T-helper 1 cell treated with Interleukin-12 subunit alpha and Interleukin-12 subunit beta and Interleukin-4 antibody, amounts not matched to agents 30 μg/mL and 1 μg/mL, for 36 hours (primary cell): ENCODE measurements around the gene CMYA5.
A peak's percentile ranks its signal among the peaks of the same experiment; 100 is the strongest.

Experiments used
- H3K27ac Mint-ChIP-seq: one replicate; pipeline ENCODE4 v1.8.0; 2021; ENCODE audit warnings: mild to moderate bottlenecking, mixed read lengths
- H3K27me3 Mint-ChIP-seq: one replicate; pipeline ENCODE4 v1.8.0; 2021; ENCODE audit warnings: low read depth, mixed read lengths
- H3K36me3 Mint-ChIP-seq: one replicate; pipeline ENCODE4 v1.8.0; 2021; ENCODE audit warnings: low read depth, mixed read lengths
- H3K4me1 Mint-ChIP-seq: one replicate; pipeline ENCODE4 v1.8.0; 2021; ENCODE audit warnings: low read depth, mixed read lengths
- H3K4me3 Mint-ChIP-seq: one replicate; pipeline ENCODE4 v1.8.0; 2021; ENCODE audit warnings: mild to moderate bottlenecking, moderate library complexity, mixed read lengths
- H3K9me3 Mint-ChIP-seq: one replicate; pipeline ENCODE4 v1.8.0; 2021; ENCODE audit warnings: mixed read lengths

The CMYA5 gene

GRCh38 chr5:79837761-79838551, 148.3 kb downstream of the CMYA5 start:
- no peak overlapping the region for H3K27ac Mint-ChIP-seq
- H3K4me3 Mint-ChIP-seq: no peak overlapping the region
- H3K36me3 Mint-ChIP-seq: no peaks in the 10 kb centered on the region
- H3K4me1 Mint-ChIP-seq: no peaks in the 10 kb centered on the region
- peaks cover 10% of the 10 kb centered on the region for H3K27me3 Mint-ChIP-seq
- no peaks in the 10 kb centered on the region for H3K9me3 Mint-ChIP-seq

- Mint-ChIP-seq H3K27me3 (peaks cover 10% of the 10 kb centered on the region), H3K4me3 (no peak overlapping the region), H3K27ac (no peak overlapping the region), H3K9me3 (no peaks in the 10 kb centered on the region), H3K4me1 (peaks cover 8% of the 10 kb centered on the region), H3K36me3 (no peaks in the 10 kb centered on the region)
Measured at GRCh38 chr5:79840084-79840990, 150.7 kb downstream of the CMYA5 start.

DNA sequence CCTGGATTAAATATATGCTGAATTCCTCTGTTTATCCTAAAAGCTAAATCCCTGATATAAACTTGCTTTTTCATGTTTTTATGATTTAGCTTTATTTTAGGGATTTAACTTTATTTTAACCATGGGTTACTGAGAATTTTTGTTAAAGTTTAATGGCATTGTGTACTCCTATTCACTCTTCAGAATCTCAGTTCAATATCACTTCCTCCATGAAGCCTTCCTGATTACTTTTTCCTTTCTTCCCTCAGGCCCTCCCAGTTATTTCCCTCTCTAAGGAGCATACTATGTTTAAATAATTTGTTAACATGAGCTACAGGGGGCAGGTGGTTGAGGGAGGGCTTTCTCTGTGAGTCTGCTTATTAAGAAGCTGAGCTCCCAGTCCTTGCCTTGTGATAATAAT, 151.5 kb downstream of the CMYA5 start:
- Mint-ChIP-seq H3K27me3 (peaks cover 10% of the 10 kb centered on the region), H3K9me3 (no peaks in the 10 kb centered on the region), H3K4me3 (no peak overlapping the region), H3K36me3 (no peaks in the 10 kb centered on the region), H3K4me1 (peaks cover 16% of the 10 kb centered on the region), H3K27ac (no peak overlapping the region)

DNA sequence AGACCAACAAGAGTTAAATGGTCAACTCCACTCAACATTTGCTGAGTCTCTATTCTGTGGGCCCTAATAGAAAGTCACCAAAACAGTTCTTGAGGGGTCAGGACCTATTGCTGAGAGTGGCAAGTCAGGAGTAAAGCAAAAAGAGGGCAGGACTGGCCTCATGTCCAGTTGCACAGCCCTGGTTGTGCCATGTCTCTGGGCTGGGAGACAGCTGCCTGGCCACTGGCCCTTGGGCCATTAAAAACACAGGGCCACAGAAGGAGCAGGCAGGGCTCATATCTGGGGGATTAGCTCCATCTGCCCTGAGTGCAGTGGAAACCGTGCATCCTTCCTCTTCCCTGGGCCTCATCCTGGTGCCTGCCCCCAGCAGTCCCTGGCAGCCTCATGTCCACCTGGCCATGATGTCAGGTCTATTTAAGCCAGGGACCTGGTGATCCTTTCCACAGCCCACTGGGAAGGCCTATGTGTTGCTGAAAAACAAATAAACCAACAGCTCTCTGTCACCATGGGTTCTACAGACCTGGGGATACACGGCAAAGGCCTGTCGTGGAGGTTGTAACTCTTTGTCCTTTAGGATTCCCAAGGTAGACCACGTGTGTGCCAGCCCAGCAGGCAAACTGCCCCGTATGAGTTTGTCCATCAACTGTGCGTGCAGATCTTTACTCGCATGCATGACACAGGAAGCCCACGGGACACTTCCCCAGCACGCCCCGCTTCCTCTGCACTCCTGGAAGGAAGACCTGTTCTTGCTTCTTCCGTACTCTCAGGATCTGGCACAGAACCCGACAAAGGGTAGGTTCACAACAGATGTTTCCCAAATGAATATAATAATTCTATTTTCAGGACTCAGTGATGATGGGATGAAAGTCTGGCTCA, 152.6 kb downstream of the CMYA5 start:
- peaks cover 21% of the 10 kb centered on the region for H3K4me1 Mint-ChIP-seq
- no peak overlapping the region for H3K4me3 Mint-ChIP-seq
- H3K27ac Mint-ChIP-seq: no peak overlapping the region
- H3K36me3 Mint-ChIP-seq: no peaks in the 10 kb centered on the region
- H3K9me3 Mint-ChIP-seq: no peaks in the 10 kb centered on the region
- H3K27me3 Mint-ChIP-seq: peaks cover 12% of the 10 kb centered on the region

GRCh38 chr5:79842991-79843390, 153.4 kb downstream of the CMYA5 start:
- peaks cover 17% of the 10 kb centered on the region for H3K27me3 Mint-ChIP-seq
- peaks cover 24% of the 10 kb centered on the region for H3K4me1 Mint-ChIP-seq
- H3K4me3 Mint-ChIP-seq: no peak overlapping the region
- H3K27ac Mint-ChIP-seq: no peak overlapping the region
- H3K9me3 Mint-ChIP-seq: no peaks in the 10 kb centered on the region
- no peaks in the 10 kb centered on the region for H3K36me3 Mint-ChIP-seq

GRCh38 chr5:79843450-79844388, 154.1 kb downstream of the CMYA5 start:
- no peaks in the 10 kb centered on the region for H3K9me3 Mint-ChIP-seq
- H3K36me3 Mint-ChIP-seq: no peaks in the 10 kb centered on the region
- no peak overlapping the region for H3K27ac Mint-ChIP-seq
- no peak overlapping the region for H3K4me3 Mint-ChIP-seq
- H3K27me3 Mint-ChIP-seq: peaks cover 17% of the 10 kb centered on the region
- H3K4me1 Mint-ChIP-seq: peaks cover 27% of the 10 kb centered on the region

GRCh38 chr5:79844571-79844970, 154.9 kb downstream of the CMYA5 start:
- Mint-ChIP-seq H3K36me3 (no peaks in the 10 kb centered on the region), H3K27ac (no peak overlapping the region), H3K4me1 (peaks cover 27% of the 10 kb centered on the region)

GRCh38 chr5:79845448-79846197, 156.0 kb downstream of the CMYA5 start:
- peak overlapping the region; percentile 59 for H3K27ac Mint-ChIP-seq
- H3K4me3 Mint-ChIP-seq: no peak overlapping the region
- peaks cover 27% of the 10 kb centered on the region for H3K4me1 Mint-ChIP-seq
- H3K9me3 Mint-ChIP-seq: no peaks in the 10 kb centered on the region
- H3K27me3 Mint-ChIP-seq: peaks cover 13% of the 10 kb centered on the region
- no peaks in the 10 kb centered on the region for H3K36me3 Mint-ChIP-seq

More at GRCh38 chr5:79844571-79844970, 154.9 kb downstream of the CMYA5 start:
- no peak overlapping the region for H3K4me3 Mint-ChIP-seq
- no peaks in the 10 kb centered on the region for H3K9me3 Mint-ChIP-seq
- H3K27me3 Mint-ChIP-seq: peaks cover 17% of the 10 kb centered on the region

- Mint-ChIP-seq H3K4me3 (no peak overlapping the region), H3K9me3 (no peaks in the 10 kb centered on the region), H3K27ac (peak overlapping the region; percentile 59), H3K36me3 (no peaks in the 10 kb centered on the region), H3K27me3 (peaks cover 11% of the 10 kb centered on the region), H3K4me1 (peaks cover 27% of the 10 kb centered on the region)
Measured at GRCh38 chr5:79846198-79846521, 156.5 kb downstream of the CMYA5 start.

DNA sequence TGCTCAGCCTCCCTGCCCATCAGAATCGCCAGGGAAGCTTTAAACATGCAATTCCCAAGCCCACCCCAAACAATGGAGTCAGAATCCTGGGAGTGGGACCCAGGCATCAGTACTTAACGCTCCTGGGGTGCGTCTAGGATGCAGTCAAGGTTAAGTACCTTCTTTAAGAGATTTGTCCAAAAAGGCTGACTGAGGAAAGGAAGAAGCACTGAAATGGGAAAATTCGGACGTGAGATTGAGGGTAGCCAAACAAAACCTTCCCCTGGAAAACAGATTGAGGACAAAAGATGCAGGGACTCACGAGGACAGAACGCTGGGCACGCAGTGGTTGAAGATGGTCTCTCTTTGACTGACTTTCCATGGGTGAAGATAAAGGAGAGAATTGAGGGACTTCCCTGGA, 157.9 kb downstream of the CMYA5 start:
- no peaks in the 10 kb centered on the region for H3K9me3 Mint-ChIP-seq
- H3K4me3 Mint-ChIP-seq: no peak overlapping the region
- peaks cover 27% of the 10 kb centered on the region for H3K4me1 Mint-ChIP-seq

GRCh38 chr5:79849061-79849460, 159.4 kb downstream of the CMYA5 start:
- Mint-ChIP-seq H3K36me3 (no peaks in the 10 kb centered on the region), H3K27ac (no peak overlapping the region), H3K4me3 (no peak overlapping the region), H3K27me3 (peaks cover 22% of the 10 kb centered on the region), H3K9me3 (no peaks in the 10 kb centered on the region), H3K4me1 (peaks cover 27% of the 10 kb centered on the region)

More for the DNA sequence above, 157.9 kb downstream of the CMYA5 start:
- Mint-ChIP-seq H3K36me3 (no peaks in the 10 kb centered on the region), H3K27me3 (peaks cover 14% of the 10 kb centered on the region), H3K27ac (no peak overlapping the region)
